ENCODE data around the gene ESRRB.
"Not testable (repeated sequence)": the region's sequence is repeated elsewhere in the genome, so short reads cannot be mapped to it uniquely, and the experiment has no call there.

ESRRB gene

GRCh38 chr14:76498463-76498935, 122.6 kb downstream of the ESRRB start:
- DNase-seq = no peak

DNA sequence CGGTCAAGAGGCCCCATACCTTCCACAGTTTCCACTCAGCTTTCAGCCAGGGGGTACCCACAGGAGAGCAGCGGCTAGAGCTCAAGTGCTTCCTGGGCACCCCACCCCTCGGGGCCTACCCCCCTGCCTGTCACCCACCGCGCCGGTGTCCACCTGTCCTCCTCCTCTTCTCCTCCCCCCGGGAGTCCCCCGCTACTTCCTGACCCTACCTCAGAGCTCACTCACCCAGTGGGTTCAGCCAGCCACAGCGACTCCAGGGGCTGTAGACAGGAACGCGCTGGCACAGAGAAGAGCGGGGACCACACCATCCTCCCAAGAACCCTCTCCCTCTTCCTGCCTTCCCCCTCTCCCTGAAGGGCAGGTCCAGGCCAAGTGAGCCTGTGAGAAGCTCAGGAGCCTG, 123.0 kb downstream of the ESRRB start:
- no peak for DNase-seq

- no peak for DNase-seq
Measured at GRCh38 chr14:76499399-76499798, 123.5 kb downstream of the ESRRB start.

DNA sequence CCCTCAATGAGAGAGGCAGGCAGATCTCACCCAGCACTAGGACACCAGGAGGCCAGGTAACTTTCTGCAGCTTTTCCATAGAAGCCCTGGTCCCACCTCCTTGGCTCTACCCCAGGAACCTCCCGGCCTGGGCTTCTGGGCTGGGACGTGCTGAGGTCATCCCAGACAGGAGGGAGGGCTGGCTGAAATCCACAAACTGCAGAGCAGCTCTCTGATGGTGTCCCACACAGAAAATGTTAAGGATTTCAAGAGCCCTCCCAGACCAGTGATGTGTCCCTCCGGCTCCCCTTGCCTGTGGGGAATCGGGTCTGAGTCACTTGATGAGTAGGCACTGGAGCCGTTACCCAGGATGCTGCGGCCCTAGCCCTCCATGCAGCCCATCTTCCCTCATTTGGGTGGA, 124.1 kb downstream of the ESRRB start:
- peak; percentile 18 for DNase-seq

- no peak for DNase-seq
Measured at GRCh38 chr14:76500480-76500879, 124.5 kb downstream of the ESRRB start.

DNA sequence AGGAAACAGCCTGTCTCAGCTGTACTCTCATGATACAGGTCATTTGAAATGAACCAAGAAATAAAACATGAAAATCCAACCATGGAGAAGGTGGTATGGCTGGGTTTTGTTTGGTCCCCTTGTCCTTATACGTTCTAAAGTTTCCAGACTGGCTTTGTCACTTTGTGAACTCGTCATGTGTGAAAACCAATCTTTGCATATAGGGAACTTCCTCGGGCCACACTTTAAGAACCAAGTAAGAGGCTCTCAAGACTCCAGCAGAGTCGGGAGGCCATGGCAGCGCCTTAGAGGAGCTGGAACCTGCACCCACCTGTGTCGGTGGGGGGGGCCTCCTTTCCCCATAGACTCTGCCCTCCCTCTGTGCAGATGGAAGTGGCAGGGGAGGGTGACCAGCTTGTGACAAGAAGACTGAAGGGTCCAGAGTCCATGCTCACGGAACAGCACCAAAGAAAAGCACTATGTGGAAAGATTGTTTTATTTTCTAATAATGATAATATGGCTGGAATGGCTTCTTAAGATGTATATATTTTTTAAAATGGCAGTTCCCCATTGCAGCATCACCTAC, 125.3 kb downstream of the ESRRB start:
- no peak for DNase-seq

GRCh38 chr14:76502219-76502618, 126.3 kb downstream of the ESRRB start:
- DNase-seq = no peak

DNA sequence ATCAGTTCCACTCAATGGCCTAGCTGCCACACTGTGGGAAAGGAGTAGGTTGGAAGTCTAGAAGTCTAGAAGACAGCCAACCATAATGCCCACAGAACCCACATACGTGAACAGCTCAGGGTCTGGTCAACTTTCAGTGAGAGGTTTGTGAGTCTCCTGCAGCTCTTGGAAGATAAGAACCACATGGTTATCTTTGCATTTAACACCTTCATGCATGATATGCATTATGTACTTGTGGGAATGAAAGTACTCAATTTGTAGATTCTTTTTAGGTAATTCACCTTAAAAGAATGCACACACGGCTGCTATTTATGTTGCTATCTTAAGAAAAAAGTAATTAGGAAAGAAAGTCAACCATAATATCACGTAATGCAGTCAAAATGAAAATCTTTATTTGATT, 126.7 kb downstream of the ESRRB start:
- DNase-seq = no peak

GRCh38 chr14:76509311-76509710, 133.4 kb downstream of the ESRRB start:
- DNase-seq = no peak

DNA sequence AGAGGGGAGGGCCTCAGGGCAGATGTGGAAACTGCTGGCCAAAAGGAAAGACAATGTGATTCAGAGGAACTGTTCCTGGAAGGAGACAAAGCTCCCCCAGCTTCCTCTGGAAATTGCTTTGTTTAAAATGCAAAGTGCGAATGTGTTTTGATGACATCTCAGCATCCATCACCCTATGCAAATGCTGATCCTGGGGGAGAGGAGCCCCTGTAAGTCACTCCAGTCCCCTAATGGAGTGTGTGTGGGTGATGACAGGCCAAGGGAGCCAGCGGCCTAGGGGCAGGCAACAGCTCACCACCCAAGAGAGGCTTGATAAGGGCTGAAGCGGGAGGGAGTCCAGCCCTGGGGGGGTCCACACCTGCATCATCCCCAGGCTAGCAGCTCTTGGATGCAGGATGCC, 134.2 kb downstream of the ESRRB start:
- DNase-seq = no peak

DNA sequence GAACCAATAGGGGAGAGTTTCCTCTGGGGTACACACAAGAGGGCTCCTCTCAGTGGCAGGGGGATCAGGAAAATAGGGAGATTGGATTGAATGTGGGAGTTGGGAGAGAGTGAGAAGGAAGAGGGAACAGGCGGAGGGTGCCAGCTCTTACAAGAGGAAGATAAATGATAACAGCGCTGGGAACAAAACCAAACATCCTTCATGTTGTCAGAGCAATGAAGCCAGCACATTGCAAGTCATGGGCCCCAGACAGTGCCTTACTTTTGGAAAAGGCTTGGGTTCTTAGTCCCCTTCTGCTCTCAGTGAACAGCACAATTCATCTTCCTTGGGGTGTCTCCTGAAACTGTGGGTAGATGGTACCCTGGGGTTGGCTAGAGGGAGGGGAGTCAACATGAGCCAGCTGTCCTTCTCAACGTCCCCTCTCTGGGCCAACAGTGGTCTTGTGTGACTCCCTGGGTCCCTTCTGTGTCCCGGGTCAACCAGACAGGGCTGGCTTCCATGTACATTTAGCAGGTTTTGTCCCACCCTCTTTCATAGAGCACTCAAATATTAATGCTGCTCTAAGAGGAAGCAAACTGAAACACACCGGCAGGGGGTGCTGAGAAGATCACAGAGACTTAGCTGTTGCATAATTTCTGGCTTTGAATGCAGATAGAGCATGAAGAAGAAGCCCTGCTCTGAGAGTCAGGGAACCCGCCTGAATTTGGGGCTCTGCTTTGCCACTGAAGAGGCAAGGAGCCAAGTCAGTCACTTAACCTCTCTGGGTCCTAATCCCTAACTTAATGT, 138.5 kb downstream of the ESRRB start:
- no peak for DNase-seq

DNA sequence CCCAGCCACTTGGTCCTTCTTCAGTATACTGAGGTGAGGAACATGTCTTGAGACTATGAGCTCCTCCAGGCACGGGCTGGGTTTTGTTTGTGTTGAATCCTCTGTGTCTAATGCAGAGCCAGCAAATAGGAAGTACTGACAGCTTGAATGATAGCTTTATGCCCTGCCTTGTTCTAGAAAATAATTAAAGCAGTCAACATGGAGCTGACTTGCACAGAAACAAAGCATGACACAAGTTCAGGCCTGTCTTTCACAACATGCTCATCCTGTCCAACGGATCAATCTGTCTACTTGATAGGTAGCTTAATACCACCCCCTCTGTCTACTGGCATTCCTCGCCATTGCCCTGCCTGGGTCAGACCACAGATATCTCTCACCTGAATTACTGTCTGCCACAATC, 140.9 kb downstream of the ESRRB start:
- DNase-seq = no peak

DNA sequence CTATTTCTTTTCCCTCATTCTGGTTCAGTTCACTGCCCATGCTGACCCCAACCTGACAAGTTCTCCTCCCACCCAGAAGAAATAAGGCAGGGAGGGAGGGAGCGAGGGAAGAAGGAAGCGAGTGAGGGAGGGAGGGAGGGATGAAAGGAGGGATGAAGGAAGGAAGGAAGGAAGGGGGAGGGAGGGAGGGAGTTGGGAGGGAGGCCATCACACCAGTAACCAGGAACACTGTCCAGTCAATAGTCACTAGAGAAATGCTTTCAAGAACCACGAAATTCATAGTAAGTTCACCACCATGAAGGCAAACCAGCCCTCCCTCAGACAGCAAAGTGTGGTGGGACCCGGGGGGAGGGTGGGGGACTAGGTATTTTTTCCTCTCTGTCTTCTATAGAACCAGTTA, 142.4 kb downstream of the ESRRB start:
- no peak for DNase-seq

DNA sequence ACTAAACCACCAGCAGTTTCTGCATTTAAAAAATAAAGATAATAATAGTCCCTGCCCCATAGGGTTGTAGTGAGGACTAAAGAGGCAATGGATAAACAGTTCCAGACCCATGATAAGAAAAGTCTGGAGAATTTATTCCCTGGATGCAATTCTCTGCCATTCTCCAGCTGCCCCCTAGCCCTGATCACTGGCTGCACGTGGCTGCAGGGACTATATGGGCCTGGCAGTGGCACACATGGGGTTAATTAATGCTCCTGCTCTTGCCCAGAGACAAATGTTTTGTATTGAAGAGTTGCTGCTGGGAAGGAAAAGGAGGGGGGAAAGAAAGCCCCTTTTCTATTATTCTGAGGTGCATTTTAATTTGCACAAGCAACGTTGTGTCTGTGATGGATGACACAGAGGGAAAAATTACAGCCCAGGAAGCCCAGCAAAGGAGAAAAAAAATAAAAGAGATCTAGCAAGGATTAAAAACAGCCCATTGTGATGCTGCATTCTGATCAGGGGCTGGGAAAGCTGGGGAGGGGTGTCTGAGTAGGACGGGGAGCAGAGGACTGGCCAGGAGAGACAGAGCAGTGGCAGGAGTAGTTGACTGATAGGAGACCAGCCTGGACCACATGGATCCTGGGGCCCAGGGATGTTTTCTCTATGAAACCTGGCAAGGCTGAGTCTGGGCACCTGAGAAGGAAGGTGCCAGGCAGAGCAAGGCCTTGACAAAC, 149.3 kb downstream of the ESRRB start:
- no peak for DNase-seq

DNA sequence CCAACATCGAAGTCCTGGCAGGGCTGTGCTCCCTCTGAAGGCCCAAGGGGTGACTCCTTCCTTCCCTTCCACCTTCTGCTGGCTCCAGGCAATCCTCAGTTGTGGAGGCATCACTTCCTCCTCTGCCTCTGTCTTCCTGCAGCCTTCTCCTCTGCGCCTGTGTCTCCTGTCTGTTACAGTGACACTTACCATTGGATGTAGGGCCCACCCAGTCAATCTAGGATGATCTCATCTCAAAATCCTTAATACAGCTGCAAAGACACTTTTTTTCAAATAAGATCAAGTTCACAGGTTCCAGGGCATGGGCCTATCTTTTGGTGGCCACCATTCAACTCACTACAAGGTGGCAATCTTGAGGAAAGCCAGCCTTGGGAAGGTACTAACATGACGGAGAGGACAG, 155.1 kb downstream of the ESRRB start:
- DNase-seq = no peak

GRCh38 chr14:76531821-76532318, 155.9 kb downstream of the ESRRB start:
- DNase-seq = no peak

GRCh38 chr14:76536636-76537035, 160.7 kb downstream of the ESRRB start:
- DNase-seq = not testable (repeated sequence)

DNA sequence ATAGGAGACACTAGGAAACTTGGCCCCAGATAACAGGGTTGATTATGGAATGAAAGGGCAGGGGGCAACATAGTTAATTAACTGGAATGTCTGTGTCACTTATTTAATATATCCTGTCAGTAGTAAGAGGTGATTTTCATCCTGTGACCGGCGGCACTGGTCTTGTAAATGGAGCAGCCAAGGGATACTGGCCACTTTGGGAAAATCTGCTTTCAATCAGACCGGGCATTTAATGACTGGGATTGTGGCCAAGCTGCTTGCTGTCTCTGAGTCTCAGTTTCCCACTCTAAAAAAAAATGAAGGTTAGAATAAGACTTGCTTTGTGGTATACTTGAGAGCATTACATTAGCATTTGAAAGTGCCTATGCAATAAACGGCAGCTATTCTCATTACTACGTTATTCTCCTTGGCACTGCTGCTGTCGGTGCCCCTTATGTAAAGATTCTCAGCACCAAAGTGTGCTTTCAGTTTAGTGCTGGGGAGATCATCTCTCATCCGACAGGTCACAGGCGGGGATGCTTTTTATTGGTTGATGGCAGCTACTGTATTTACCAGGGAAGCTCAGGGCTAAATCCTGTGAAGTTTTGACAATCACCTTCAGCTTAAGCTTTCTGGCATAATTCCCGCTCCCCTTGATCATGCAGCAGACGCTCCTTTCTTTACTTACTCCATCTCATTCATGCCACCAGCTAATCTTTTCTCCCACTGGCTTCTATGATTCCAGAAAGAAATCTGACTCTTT, 162.1 kb downstream of the ESRRB start:
- no peak for DNase-seq

DNA sequence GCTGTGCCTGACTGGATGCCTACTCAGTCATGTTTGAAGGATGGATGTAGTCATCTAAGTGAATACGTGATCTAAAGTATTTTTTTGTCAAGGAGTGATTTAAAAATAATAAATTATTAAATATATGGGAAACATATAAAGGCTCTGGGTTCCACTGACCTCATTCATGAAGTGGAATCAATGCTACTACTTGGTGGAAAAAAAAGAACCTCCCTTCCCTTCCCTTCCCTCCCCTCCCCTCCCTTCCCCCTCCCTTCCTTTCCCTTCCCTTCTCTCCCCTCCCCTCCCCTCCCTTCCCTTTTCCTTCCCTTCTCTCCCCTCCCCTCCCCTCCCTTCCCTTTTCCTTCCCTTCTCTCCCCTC, 162.7 kb downstream of the ESRRB start:
- DNase-seq = no peak

DNA sequence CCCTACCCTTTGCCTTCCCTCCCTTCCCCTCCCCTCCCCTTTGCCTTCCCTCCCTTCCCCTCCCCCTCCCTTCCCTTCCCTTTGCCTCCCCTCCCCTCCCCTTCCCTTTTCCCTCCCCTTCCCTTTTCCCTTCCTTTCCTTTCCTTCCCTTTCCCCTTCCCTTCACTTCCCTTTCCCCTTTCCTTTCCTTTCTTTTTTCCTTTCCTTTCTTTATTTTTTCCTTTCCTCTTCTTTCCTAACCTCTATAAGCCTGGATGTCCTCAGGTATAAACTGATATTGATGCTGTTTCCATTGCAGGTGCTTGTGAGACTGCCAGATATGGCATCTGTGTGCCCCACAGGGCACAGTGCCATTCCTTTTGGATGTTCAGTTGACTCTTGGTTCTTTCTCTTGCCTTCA, 163.2 kb downstream of the ESRRB start:
- DNase-seq = no peak

DNA sequence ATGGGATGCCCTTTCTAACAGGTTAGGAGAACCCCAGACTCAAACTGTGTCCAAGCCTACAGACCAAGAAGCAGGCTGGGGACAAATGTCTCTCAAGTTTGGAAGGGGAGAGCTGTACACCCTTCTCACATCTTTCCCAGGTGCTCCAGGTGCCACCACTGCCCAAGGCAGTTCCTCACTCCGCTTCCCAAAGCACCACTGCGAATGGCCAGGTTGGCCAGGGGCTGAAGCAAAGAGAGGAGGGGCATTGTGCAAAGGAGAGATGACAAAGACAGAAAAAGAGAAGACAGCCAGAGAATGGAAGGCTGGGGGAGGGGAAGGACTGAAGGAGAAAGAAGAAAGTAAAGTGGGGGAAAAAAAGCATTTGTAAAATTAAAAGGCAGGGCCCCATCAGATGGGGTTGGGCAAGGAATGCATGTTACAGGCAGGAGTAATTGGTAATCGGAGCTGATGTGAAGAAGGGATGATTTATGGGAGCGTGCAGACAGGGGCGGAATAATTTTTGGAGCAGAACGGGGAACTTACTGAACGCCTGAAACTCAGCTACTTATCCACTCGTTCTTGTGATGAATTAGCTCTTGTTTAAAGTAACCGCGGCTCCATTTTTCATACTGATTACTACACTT, 165.8 kb downstream of the ESRRB start:
- no peak for DNase-seq

GRCh38 chr14:76546426-76547221, 170.7 kb downstream of the ESRRB start:
- peak; percentile 7 for DNase-seq
